K562 (cell line): ENCODE results near the gene STX1B. TPM values are rescaled to one million over a fixed set of nuclear protein-coding genes. Genes with fewer than 3 reads are reported as not detected.
A peak's percentile ranks its signal among the peaks of the same experiment; 100 is the strongest.

ENCODE experiments used
- CXXC5 ChIP-seq: fragments of 250-450 bp; sonication (Bioruptor Pico); IDR thresholded peaks from 2 replicates; pipeline ENCODE4 v1.8.0; 2022; ENCODE audit warnings: inconsistent platforms, mild to moderate bottlenecking, moderate library complexity
- FOSL1 ChIP-seq: fragments of 200-800 bp; sonication (Bioruptor generic); conservative IDR thresholded peaks from 2 replicates; pipeline ENCODE4 v1.6.1; 2016; ENCODE audit warnings: missing genetic modification characterization, missing compliant biosample characterization
- HLTF ChIP-seq: fragments of 450-650 bp; IDR thresholded peaks from 2 replicates; pipeline ENCODE4 v1.6.1; 2016
- LCOR ChIP-seq: sonication (generic); formaldehyde crosslinking; IDR thresholded peaks from 2 replicates; pipeline ENCODE4 v1.8.0; 2022; ENCODE audit warnings: mild to moderate bottlenecking, missing genetic modification reagents
- LEF1 ChIP-seq: fragments of 450-650 bp; IDR thresholded peaks from 2 replicates; pipeline ENCODE4 v1.6.1; 2016; ENCODE audit warnings: mild to moderate bottlenecking
- NR2F6 ChIP-seq: fragments of 450-650 bp; formaldehyde crosslinking; IDR thresholded peaks from 2 replicates; pipeline ENCODE4 v1.4.0; 2020; ENCODE audit warnings: mild to moderate bottlenecking
- RBM14 ChIP-seq: fragments of 200-400 bp; formaldehyde crosslinking; IDR thresholded peaks from 2 replicates; pipeline ENCODE4 v1.6.1; 2018; ENCODE audit warnings: low read depth, mild to moderate bottlenecking, low read length, moderate library complexity, borderline replicate concordance; ENCODE audit not compliant: insufficient read depth
- TARDBP ChIP-seq: fragments of 450-650 bp; IDR thresholded peaks from 2 replicates; pipeline ENCODE4 v1.6.1; 2016
- ZEB2 ChIP-seq: fragments of 450-650 bp; IDR thresholded peaks from 2 replicates; pipeline ENCODE4 v1.6.1; 2016
- ZNF3 ChIP-seq: fragments of 250-450 bp; sonication (Bioruptor Pico); IDR thresholded peaks from 2 replicates; pipeline ENCODE4 v1.5.0; 2021; ENCODE audit warnings: mild to moderate bottlenecking, moderate library complexity
- polyA plus RNA-seq, 8 experiments: library from polyadenylated mRNA; depleted of rRNA in 4 of 8; stranded (reverse) in 5 of 8; unstranded in 3 of 8; fragments of >200 nt; fragmentation: Nextera tagmentation in 2 of 8; fragmentation: Illumina TruSeq in 1 of 8; extraction: Ambion mirVana in 2 of 8; extraction: Trizol in 1 of 8; gene quantifications; 2 replicates each; pipeline versions ENCODE4 v1.2.1 to v1.2.3, GENCODE V29; 2011 to 2014; ENCODE audit warnings: inconsistent platforms in 1 of 8, missing spikeins in 1 of 8
- total RNA-seq, 7 experiments: library from RNA; depleted of rRNA in 6 of 7; stranded (reverse); fragments of >200 nt in 6 of 7; fragmentation: Illumina TruSeq in 2 of 7; extraction: Trizol in 2 of 7; gene quantifications; 2 replicates each; pipeline versions ENCODE4 v1.2.1 to v1.2.3, GENCODE V29; 2011 to 2021; ENCODE audit warnings: low replicate concordance in 1 of 7
- TF ChIP-seq, protein P1 (sequence below): fragments of 200-400 bp; formaldehyde crosslinking; IDR thresholded peaks from 2 replicates; pipeline ENCODE4 v1.6.1; 2017; ENCODE audit warnings: mild to moderate bottlenecking, low read depth, low read length, moderate library complexity
- TF ChIP-seq, protein P2 (sequence below): fragments of 150-350 bp; IDR thresholded peaks from 2 replicates; pipeline ENCODE4 v1.6.1; 2014; ENCODE audit warnings: low read depth, mild to moderate bottlenecking, low read length, borderline replicate concordance
- TF ChIP-seq, protein P3 (sequence below), 3 experiments: fragments of 200-800 bp in 1 of 3; sonication (Bioruptor generic) in 1 of 3; sonication (generic) in 1 of 3; formaldehyde crosslinking in 1 of 3; IDR thresholded peaks; 2 replicates each; pipeline versions ENCODE4 v1.6.1 to v1.8.0; 2016 to 2022; ENCODE audit warnings: mild to moderate bottlenecking in 2 of 3, missing compliant biosample characterization in 2 of 3, missing genetic modification characterization in 2 of 3, missing genetic modification reagents in 1 of 3
- TF ChIP-seq, protein P4 (sequence below): fragments of 200-800 bp; sonication (Bioruptor generic); IDR thresholded peaks from 2 replicates; pipeline ENCODE4 v1.6.1; 2016; ENCODE audit warnings: missing genetic modification characterization, missing compliant biosample characterization

STX1B gene
- total and polyA plus RNA-seq, 9 of the 15 experiments (the other 6 are each of a cell fraction or from before 2014, with no cell fraction given), result 0.07 to 2.5 (median 0.86) TPM

DNA sequence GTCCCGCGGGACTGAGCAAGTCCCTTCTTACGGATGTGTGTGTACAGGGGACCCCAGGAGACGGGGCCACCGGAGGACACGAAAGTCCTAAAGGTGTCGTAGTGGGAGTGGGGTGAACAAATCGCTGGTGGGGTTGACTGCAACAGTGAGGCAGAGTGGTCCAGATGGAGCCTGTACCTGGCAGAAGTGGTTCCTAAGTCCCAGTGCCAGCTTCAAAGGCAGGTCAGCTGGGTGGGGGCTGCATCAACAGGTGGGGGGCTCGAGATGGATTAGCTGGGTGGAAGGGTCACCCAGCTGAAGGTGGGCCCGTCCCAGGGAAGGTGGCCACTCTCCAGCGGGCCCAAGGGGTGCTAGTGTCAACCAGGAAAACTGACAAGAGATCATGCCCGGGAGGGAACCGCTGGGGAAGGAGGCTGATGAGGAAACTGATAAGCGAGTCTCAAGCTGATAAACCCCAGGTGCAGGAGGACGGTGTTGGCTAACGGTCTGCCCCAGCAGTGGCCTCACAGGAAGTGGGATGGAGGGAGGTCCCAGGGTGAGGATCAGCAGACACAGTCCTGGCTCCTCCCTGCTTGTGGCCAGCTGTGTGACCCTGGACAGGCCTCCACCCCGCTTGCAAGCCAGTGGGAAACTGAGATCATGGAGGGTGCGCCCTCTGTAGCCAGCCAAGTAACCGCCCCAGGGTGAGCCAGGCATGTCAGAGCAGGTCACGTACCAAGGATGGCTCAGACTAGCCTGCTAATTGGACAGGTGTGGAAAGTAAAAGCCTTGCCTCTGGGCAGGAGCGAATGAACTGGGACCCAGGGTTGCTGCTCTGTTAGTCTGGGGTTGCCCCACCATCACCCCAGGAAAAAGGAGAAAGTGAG, 60.6 kb downstream of the STX1B start (continued):
- TF ChIP-seq, protein P1, sequence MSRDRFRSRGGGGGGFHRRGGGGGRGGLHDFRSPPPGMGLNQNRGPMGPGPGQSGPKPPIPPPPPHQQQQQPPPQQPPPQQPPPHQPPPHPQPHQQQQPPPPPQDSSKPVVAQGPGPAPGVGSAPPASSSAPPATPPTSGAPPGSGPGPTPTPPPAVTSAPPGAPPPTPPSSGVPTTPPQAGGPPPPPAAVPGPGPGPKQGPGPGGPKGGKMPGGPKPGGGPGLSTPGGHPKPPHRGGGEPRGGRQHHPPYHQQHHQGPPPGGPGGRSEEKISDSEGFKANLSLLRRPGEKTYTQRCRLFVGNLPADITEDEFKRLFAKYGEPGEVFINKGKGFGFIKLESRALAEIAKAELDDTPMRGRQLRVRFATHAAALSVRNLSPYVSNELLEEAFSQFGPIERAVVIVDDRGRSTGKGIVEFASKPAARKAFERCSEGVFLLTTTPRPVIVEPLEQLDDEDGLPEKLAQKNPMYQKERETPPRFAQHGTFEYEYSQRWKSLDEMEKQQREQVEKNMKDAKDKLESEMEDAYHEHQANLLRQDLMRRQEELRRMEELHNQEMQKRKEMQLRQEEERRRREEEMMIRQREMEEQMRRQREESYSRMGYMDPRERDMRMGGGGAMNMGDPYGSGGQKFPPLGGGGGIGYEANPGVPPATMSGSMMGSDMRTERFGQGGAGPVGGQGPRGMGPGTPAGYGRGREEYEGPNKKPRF, result no peak
- TF ChIP-seq TARDBP (peak; percentile 18; the same call in 1 of the 2 replicates), HLTF (peak; percentile 66), ZNF3 (CRISPR knock-in tag) (0 out of 2 replicates have a peak, but pooled peaks have one; percentile 13), ZEB2 (peak; percentile 97), RBM14 (no peak), LCOR (CRISPR knock-in tag) (no peak), FOSL1 (no peak), NR2F6 (CRISPR knock-in tag) (no peak), LEF1 (peak; percentile 65), CXXC5 (CRISPR knock-in tag) (peak; percentile 57)
- TF ChIP-seq, protein P2, sequence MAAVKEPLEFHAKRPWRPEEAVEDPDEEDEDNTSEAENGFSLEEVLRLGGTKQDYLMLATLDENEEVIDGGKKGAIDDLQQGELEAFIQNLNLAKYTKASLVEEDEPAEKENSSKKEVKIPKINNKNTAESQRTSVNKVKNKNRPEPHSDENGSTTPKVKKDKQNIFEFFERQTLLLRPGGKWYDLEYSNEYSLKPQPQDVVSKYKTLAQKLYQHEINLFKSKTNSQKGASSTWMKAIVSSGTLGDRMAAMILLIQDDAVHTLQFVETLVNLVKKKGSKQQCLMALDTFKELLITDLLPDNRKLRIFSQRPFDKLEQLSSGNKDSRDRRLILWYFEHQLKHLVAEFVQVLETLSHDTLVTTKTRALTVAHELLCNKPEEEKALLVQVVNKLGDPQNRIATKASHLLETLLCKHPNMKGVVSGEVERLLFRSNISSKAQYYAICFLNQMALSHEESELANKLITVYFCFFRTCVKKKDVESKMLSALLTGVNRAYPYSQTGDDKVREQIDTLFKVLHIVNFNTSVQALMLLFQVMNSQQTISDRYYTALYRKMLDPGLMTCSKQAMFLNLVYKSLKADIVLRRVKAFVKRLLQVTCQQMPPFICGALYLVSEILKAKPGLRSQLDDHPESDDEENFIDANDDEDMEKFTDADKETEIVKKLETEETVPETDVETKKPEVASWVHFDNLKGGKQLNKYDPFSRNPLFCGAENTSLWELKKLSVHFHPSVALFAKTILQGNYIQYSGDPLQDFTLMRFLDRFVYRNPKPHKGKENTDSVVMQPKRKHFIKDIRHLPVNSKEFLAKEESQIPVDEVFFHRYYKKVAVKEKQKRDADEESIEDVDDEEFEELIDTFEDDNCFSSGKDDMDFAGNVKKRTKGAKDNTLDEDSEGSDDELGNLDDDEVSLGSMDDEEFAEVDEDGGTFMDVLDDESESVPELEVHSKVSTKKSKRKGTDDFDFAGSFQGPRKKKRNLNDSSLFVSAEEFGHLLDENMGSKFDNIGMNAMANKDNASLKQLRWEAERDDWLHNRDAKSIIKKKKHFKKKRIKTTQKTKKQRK, result no peak
- TF ChIP-seq, protein P3, sequence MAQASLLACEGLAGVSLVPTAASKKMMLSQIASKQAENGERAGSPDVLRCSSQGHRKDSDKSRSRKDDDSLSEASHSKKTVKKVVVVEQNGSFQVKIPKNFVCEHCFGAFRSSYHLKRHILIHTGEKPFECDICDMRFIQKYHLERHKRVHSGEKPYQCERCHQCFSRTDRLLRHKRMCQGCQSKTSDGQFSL (CRISPR knock-in tag; IDR thresholded peaks at IDR 0.05), result peak; percentile 65; the same call in 1 of the 2 replicates
- TF ChIP-seq, protein P3 (tag; IDR thresholded peaks at IDR 0.05), result no peak
- TF ChIP-seq, protein P4, sequence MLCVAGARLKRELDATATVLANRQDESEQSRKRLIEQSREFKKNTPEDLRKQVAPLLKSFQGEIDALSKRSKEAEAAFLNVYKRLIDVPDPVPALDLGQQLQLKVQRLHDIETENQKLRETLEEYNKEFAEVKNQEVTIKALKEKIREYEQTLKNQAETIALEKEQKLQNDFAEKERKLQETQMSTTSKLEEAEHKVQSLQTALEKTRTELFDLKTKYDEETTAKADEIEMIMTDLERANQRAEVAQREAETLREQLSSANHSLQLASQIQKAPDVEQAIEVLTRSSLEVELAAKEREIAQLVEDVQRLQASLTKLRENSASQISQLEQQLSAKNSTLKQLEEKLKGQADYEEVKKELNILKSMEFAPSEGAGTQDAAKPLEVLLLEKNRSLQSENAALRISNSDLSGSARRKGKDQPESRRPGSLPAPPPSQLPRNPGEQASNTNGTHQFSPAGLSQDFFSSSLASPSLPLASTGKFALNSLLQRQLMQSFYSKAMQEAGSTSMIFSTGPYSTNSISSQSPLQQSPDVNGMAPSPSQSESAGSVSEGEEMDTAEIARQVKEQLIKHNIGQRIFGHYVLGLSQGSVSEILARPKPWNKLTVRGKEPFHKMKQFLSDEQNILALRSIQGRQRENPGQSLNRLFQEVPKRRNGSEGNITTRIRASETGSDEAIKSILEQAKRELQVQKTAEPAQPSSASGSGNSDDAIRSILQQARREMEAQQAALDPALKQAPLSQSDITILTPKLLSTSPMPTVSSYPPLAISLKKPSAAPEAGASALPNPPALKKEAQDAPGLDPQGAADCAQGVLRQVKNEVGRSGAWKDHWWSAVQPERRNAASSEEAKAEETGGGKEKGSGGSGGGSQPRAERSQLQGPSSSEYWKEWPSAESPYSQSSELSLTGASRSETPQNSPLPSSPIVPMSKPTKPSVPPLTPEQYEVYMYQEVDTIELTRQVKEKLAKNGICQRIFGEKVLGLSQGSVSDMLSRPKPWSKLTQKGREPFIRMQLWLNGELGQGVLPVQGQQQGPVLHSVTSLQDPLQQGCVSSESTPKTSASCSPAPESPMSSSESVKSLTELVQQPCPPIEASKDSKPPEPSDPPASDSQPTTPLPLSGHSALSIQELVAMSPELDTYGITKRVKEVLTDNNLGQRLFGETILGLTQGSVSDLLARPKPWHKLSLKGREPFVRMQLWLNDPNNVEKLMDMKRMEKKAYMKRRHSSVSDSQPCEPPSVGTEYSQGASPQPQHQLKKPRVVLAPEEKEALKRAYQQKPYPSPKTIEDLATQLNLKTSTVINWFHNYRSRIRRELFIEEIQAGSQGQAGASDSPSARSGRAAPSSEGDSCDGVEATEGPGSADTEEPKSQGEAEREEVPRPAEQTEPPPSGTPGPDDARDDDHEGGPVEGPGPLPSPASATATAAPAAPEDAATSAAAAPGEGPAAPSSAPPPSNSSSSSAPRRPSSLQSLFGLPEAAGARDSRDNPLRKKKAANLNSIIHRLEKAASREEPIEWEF (CRISPR knock-in tag), result no peak
